K562 (cell line): ENCODE measurements around the gene CD1D. TPM values are rescaled to one million over a fixed set of nuclear protein-coding genes. Genes with fewer than 3 reads are reported as not detected.

Experiments used
- ATAC-seq: fragments of 200-7000 bp; cut with Tn5 transposase; 3 replicates; pipeline ENCODE4 v1.9.1; 2020; ENCODE audit warnings: moderate library complexity
- BruUV-seq: library from RNA; stranded (reverse); fragments of 400-500 nt; replicated peaks from 2 replicates; lab custom pipeline; 2021; lab: Mats Ljungman, UMichigan
- CTCF ChIA-PET: fragments of 300-600 bp; formaldehyde crosslinking; extraction: SDS; loops from one replicate; lab custom pipeline; 2021; ENCODE audit warnings: low intra/inter-chr PET ratio; lab: Yijun Ruan, JAX
- POLR2A ChIA-PET: fragments of 300-600, 350-650 bp; sonication (Branson Sonifier 250); formaldehyde crosslinking; extraction: SDS; loops from one replicate; lab custom pipeline; 2021; ENCODE audit warnings: antibody characterized with exemption, inconsistent platforms; lab: Yijun Ruan, JAX
- DNase-seq, 4 experiments: peaks; one replicate each; pipeline versions ENCODE4 v3.0.0 to v3.0.0-alpha.2; 2011 to 2018; ENCODE audit warnings: low spot score in 3 of 4, mixed read lengths in 3 of 4; ENCODE audit errors: extremely low read depth in 1 of 4
- FAIRE-seq: peaks from 2 replicates; lab custom pipeline; 2011; peaks lifted over from hg19 to GRCh38; lab: Jason Lieb, UNC
- H2AFZ ChIP-seq: 2 replicates; pipeline ENCODE4 v1.6.0; 2011; ENCODE audit warnings: low read depth, low read length, control low read depth, inconsistent platforms
- H3K27ac ChIP-seq: fragments of 200-600 bp; 3 replicates; pipeline ENCODE4 v1.8.0; 2011; ENCODE audit warnings: low read depth, mild to moderate bottlenecking, control low read depth, inconsistent platforms, low read length, moderate library complexity, mixed read lengths; ENCODE audit errors: extremely low read depth
- H3K27me3 ChIP-seq, 2 experiments: fragments of 300-600 bp in 1 of 2; 2 replicates in 1 of 2; 3 replicates in 1 of 2; pipeline versions ENCODE4 v1.6.0 to v1.8.0; 2011; ENCODE audit warnings: inconsistent platforms in 2 of 2, low read length in 2 of 2, mild to moderate bottlenecking in 1 of 2, mixed read lengths in 1 of 2, moderate library complexity in 1 of 2; ENCODE audit not compliant: control insufficient read depth in 2 of 2, insufficient read depth in 2 of 2
- H3K36me3 ChIP-seq: fragments of 300-600 bp; 3 replicates; pipeline ENCODE4 v1.8.0; 2011; ENCODE audit warnings: mild to moderate bottlenecking, low read length, inconsistent platforms; ENCODE audit not compliant: control insufficient read depth, insufficient read depth
- H3K4me1 ChIP-seq, 2 experiments: fragments of 200-600 bp in 1 of 2; replicated peaks in 1 of 2; 2 replicates in 1 of 2; 3 replicates in 1 of 2; pipeline versions ENCODE4 v1.5.1 to v1.8.0; 2011; ENCODE audit warnings: inconsistent platforms in 2 of 2, low read length in 2 of 2, mild to moderate bottlenecking in 1 of 2, mixed read lengths in 1 of 2, moderate library complexity in 1 of 2; ENCODE audit not compliant: control insufficient read depth in 2 of 2, insufficient read depth in 2 of 2
- H3K4me2 ChIP-seq: 2 replicates; pipeline ENCODE4 v1.6.1; 2011; ENCODE audit warnings: low read length, control low read depth, inconsistent platforms, mixed read lengths; ENCODE audit not compliant: insufficient read depth
- H3K4me3 ChIP-seq: fragments of 200-600 bp; sonication (generic), shearing (Covaris generic); 2 replicates; pipeline ENCODE4 v1.5.1; 2016; ENCODE audit warnings: control low read depth, inconsistent platforms
- H3K79me2 ChIP-seq: fragments of 200-600 bp; 3 replicates; pipeline ENCODE4 v1.8.0; 2011; ENCODE audit warnings: low read length, inconsistent platforms; ENCODE audit not compliant: control insufficient read depth, insufficient read depth
- H3K9ac ChIP-seq, 2 experiments: 2 replicates each; pipeline versions ENCODE4 v1.6.0 to v1.6.1; 2011; ENCODE audit warnings: low read depth in 2 of 2, low read length in 2 of 2, control low read depth in 1 of 2, inconsistent platforms in 1 of 2, mild to moderate bottlenecking in 1 of 2, mixed read lengths in 1 of 2; ENCODE audit not compliant: insufficient read depth in 1 of 2
- H3K9me1 ChIP-seq: one replicate; pipeline ENCODE4 v1.6.0; 2011; ENCODE audit warnings: inconsistent platforms, mild to moderate bottlenecking, low read length, moderate library complexity; ENCODE audit not compliant: control insufficient read depth, insufficient read depth
- H3K9me3 ChIP-seq: replicated peaks from 2 replicates; pipeline ENCODE4 v1.5.1; 2011; ENCODE audit warnings: low read depth, low read length, inconsistent platforms; ENCODE audit not compliant: control insufficient read depth, insufficient read depth
- H4K20me1 ChIP-seq: replicated peaks from 2 replicates; pipeline ENCODE4 v1.6.1; 2011; ENCODE audit warnings: low read length, inconsistent platforms, mixed read lengths; ENCODE audit not compliant: control insufficient read depth, insufficient read depth
- CBFA2T3 ChIP-seq: fragments of 450-650 bp; IDR thresholded peaks from 2 replicates; pipeline ENCODE4 v1.6.1; 2017
- CEBPB ChIP-seq: fragments of 450-650 bp; IDR thresholded peaks from 2 replicates; pipeline ENCODE4 v1.6.1; 2016; ENCODE audit warnings: missing genetic modification characterization, missing compliant biosample characterization
- CUX1 ChIP-seq: fragments of 200-800 bp; sonication (Bioruptor generic); IDR thresholded peaks from 2 replicates; pipeline ENCODE4 v1.6.1; 2016; ENCODE audit warnings: missing genetic modification characterization, missing compliant biosample characterization
- ELF2 ChIP-seq: fragments of 250-450 bp; sonication (Bioruptor Pico); IDR thresholded peaks from 2 replicates; pipeline ENCODE4 v1.5.0; 2021; ENCODE audit warnings: mild to moderate bottlenecking
- MITF ChIP-seq: IDR thresholded peaks from 2 replicates; pipeline ENCODE4 v1.6.1; 2014; ENCODE audit warnings: antibody characterized with exemption
- SLC30A9 ChIP-seq: fragments of 250-450 bp; sonication (Bioruptor Pico); IDR thresholded peaks from 2 replicates; pipeline ENCODE4 v1.8.0; 2022; ENCODE audit warnings: mild to moderate bottlenecking, moderate library complexity
- ZFP36 ChIP-seq: fragments of 150-350 bp; IDR thresholded peaks from 2 replicates; pipeline ENCODE4 v1.6.1; 2018; ENCODE audit warnings: low read length, low read depth; ENCODE audit not compliant: partially characterized antibody
- WGBS: fragments of 100-300 bp; shearing (Covaris generic); methylation state at CpG from one replicate; pipeline ENCODE4 v1.1.6; 2016; ENCODE audit warnings: low coverage, mixed read lengths; ENCODE audit not compliant: insufficient coverage; ENCODE audit errors: missing lambda C conversion rate; 5-methylcytosine and 5-hydroxymethylcytosine counted together
- in situ Hi-C: fragments of 300-500 bp; cut with MboI; formaldehyde crosslinking; loops from 4 replicates; pipeline ENCODE4 v1.15.0; 2018; ENCODE audit warnings: inconsistent platforms, mixed read lengths
- intact Hi-C: fragments of 100-400 bp; cut with micrococcal nuclease; formaldehyde crosslinking; loops from 2 replicates; pipeline ENCODE4 v1.14.2; 2022
- polyA plus RNA-seq, 8 experiments: library from polyadenylated mRNA; depleted of rRNA in 4 of 8; stranded (reverse) in 5 of 8; unstranded in 3 of 8; fragments of >200 nt; fragmentation: Nextera tagmentation in 2 of 8; fragmentation: Illumina TruSeq in 1 of 8; extraction: Ambion mirVana in 2 of 8; extraction: Trizol in 1 of 8; gene quantifications; 2 replicates each; pipeline versions ENCODE4 v1.2.1 to v1.2.3, GENCODE V29; 2011 to 2014; ENCODE audit warnings: inconsistent platforms in 1 of 8, missing spikeins in 1 of 8
- total RNA-seq, 7 experiments: library from RNA; depleted of rRNA in 6 of 7; stranded (reverse); fragments of >200 nt in 6 of 7; fragmentation: Illumina TruSeq in 2 of 7; extraction: Trizol in 2 of 7; gene quantifications; 2 replicates each; pipeline versions ENCODE4 v1.2.1 to v1.2.3, GENCODE V29; 2011 to 2021; ENCODE audit warnings: low replicate concordance in 1 of 7

The CD1D gene
- total and polyA plus RNA-seq, 9 of the 15 experiments (the other 6 are each of a cell fraction or from before 2014, with no cell fraction given) = 0.03 TPM; not detected in 8

GRCh38 chr1:158185770-158186169 lies 5.1 kb downstream of the CD1D start:
- BruUV-seq = no TSS peak
- FAIRE-seq (no peak), ATAC-seq (no peak), DNase-seq (no peak)
- 7% methylated on average over 3 of the region's 3 CpGs for WGBS
- Histone ChIP-seq H3K9me3 (no peaks in the 10 kb centered on the region), H3K9me1 (no peaks in the 10 kb centered on the region), H4K20me1 (no peaks in the 10 kb centered on the region), H3K79me2 (no peaks in the 10 kb centered on the region), H3K27ac (no peak overlapping the region), H3K4me1 (peaks cover 0 to 7% of the 10 kb centered on the region in 2 experiments; a peak in 2 of 5 replicates), H3K4me2 (no peak overlapping the region), H3K27me3 (peaks cover 12 to 23% of the 10 kb centered on the region in 2 experiments; a peak in 4 of 5 replicates), H3K9ac (no peak overlapping the region), H3K36me3 (no peaks in the 10 kb centered on the region), H2AFZ (no peak overlapping the region), H3K4me3 (no peak overlapping the region)
- ChIA-PET CTCF (no interaction called here), POLR2A (no interaction called here)
- in situ Hi-C loops (no loop called here), intact Hi-C loops (no loop called here)
- TF ChIP-seq CBFA2T3 (no peak), ZFP36 (peak; percentile 58), CUX1 (CRISPR knock-in tag) (no peak), CEBPB (peak; percentile 67), SLC30A9 (CRISPR knock-in tag) (no peak), ELF2 (CRISPR knock-in tag) (no peak), MITF (no peak)
